Body of pancreas (tissue), 4 donors: ENCODE results near the gene KCNJ11.

Experiments used
- POLR2A ChIP-seq, 3 donors: fragments of 450-650 bp; IDR thresholded peaks; one replicate each; pipeline ENCODE4 v1.6.1; 2016; ENCODE audit warnings: antibody characterized with exemption in 3 of 3, mild to moderate bottlenecking in 2 of 3
- TF ChIP-seq, protein P1 (sequence below), 7 experiments: fragments of 450-650 bp in 4 of 7; fragments of 200-600 bp in 3 of 7; sonication (generic) in 3 of 7; IDR thresholded peaks; one replicate each; pipeline ENCODE4 v1.5.1; 2016 to 2019; ENCODE audit warnings: antibody characterized with exemption in 7 of 7

DNA sequence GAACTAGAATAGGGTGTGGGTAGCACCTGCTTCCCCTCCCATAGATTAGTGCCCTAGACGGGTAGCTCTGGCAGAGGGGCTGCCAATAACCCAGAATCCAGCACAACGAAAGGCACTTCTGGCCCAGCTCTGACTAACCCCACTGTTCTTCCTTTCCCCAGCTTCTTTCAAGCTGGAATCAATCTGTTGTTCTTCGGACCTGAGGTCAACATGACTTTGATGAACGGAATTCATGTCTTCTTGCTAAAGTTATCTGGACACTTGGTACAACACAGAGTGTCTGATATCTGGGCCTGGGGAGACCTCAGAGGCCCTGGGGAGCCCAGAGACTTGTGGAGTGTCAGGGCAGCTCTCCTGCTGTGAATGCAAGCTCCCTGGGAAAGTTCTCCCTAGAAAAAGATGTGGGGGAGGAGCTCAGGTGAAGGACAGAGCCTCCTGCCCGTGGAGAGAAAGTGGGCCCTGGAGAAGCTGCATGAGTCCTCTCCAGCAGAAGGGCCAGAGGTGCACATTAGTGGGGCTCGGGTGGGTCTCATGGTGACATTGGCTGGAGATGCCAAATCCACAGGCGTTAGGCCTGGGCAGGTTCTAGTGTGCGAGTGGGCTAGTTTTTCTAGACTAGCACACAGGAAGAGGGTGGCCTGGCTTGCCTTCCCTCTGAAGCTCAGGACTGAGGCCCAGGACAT, 6.3 kb downstream of the KCNJ11 start:
- TF ChIP-seq, protein P1, sequence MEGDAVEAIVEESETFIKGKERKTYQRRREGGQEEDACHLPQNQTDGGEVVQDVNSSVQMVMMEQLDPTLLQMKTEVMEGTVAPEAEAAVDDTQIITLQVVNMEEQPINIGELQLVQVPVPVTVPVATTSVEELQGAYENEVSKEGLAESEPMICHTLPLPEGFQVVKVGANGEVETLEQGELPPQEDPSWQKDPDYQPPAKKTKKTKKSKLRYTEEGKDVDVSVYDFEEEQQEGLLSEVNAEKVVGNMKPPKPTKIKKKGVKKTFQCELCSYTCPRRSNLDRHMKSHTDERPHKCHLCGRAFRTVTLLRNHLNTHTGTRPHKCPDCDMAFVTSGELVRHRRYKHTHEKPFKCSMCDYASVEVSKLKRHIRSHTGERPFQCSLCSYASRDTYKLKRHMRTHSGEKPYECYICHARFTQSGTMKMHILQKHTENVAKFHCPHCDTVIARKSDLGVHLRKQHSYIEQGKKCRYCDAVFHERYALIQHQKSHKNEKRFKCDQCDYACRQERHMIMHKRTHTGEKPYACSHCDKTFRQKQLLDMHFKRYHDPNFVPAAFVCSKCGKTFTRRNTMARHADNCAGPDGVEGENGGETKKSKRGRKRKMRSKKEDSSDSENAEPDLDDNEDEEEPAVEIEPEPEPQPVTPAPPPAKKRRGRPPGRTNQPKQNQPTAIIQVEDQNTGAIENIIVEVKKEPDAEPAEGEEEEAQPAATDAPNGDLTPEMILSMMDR (IDR thresholded peaks at IDR 0.05): no peak
- no peak for TF ChIP-seq POLR2A (IDR thresholded peaks at IDR 0.05)
